ENCODE results near the gene CUL4A.

- TF ChIP-seq CTCF (conservative IDR thresholded peaks at IDR 0.05; ENCODE audit: low read length): no peak
- no peak for TF ChIP-seq EZH2phosphoT487 (IDR thresholded peaks at IDR 0.05; ENCODE audit: borderline replicate concordance)
These were observed 48.0 kb upstream of the CUL4A start for GRCh38 chr13:113161433-113161832.
